SU-DHL-6 (cell line): ENCODE results near the gene DAP3.
"Not testable (repeated sequence)": the region's sequence is repeated elsewhere in the genome, so short reads cannot be mapped to it uniquely, and the experiment has no call there.

Source experiments
- EZH2phosphoT487 ChIP-seq: fragments of 200-600 bp; sonication (generic), shearing (Covaris generic); conservative IDR thresholded peaks from 2 replicates; pipeline ENCODE4 v1.6.1; 2018; ENCODE audit warnings: mild to moderate bottlenecking, antibody characterized with exemption, low read length, moderate library complexity, mixed read lengths
- TF ChIP-seq, protein P1 (sequence below): fragments of 200-600 bp; sonication (generic); IDR thresholded peaks from one replicate; pipeline ENCODE4 v1.5.1; 2017; ENCODE audit warnings: antibody characterized with exemption, mild to moderate bottlenecking, low read length, moderate library complexity; ENCODE audit not compliant: insufficient read depth, poor library complexity, severe bottlenecking

DNA sequence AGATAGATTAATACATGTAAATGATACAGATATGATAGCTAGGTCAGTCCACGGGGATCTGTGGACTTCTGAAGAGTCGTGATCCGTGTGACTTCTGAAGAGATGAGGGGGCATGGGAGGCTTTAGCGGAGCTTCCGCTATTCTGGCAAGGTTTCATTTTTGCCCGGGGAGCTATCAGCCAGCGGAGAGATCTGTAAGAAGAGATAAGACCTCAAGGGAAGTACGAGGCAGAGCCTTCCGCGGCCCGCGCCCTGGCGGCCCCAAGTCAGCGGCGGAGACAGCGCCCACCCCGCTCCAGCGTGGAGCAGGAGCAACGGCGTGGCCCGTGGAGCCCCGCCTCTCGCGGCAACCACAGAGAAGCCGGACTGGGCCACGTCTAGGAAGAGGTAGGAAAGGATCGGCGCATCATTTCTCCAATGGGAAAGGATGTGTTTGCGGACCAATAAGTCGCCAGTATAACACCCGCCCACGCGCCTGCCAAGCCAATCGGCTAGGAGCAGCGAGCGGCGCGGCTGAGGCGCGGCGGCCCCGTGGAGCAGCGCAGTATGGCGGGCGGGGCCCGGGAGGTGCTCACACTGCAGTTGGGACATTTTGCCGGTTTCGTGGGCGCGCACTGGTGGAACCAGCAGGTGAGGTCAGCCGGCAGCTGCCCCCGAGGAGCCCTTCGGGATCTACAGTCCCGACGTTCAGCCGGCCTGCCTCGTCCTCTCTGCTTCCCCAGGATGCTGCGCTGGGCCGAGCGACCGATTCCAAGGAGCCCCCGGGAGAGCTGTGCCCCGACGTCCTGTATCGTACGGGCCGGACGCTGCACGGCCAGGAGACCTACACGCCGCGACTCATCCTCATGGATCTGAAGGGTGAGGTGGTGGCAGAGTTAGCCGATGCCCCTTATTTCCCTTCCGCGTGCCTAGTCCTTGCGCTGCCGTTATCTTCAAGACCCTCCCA, 56.7 kb downstream of the DAP3 start:
- TF ChIP-seq, protein P1, sequence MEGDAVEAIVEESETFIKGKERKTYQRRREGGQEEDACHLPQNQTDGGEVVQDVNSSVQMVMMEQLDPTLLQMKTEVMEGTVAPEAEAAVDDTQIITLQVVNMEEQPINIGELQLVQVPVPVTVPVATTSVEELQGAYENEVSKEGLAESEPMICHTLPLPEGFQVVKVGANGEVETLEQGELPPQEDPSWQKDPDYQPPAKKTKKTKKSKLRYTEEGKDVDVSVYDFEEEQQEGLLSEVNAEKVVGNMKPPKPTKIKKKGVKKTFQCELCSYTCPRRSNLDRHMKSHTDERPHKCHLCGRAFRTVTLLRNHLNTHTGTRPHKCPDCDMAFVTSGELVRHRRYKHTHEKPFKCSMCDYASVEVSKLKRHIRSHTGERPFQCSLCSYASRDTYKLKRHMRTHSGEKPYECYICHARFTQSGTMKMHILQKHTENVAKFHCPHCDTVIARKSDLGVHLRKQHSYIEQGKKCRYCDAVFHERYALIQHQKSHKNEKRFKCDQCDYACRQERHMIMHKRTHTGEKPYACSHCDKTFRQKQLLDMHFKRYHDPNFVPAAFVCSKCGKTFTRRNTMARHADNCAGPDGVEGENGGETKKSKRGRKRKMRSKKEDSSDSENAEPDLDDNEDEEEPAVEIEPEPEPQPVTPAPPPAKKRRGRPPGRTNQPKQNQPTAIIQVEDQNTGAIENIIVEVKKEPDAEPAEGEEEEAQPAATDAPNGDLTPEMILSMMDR: not testable (repeated sequence)
- not testable (repeated sequence) for TF ChIP-seq EZH2phosphoT487
